ENCODE data around the gene DUSP21. TPM values are rescaled to one million over a fixed set of nuclear protein-coding genes. Genes with fewer than 3 reads are reported as not detected.
"Not testable (repeated sequence)": the region's sequence is repeated elsewhere in the genome, so short reads cannot be mapped to it uniquely, and the experiment has no call there.

The DUSP21 gene
- polyA plus RNA-seq, 1 of the 3 experiments (the other 2 are of a cell fraction) = not detected

DNA sequence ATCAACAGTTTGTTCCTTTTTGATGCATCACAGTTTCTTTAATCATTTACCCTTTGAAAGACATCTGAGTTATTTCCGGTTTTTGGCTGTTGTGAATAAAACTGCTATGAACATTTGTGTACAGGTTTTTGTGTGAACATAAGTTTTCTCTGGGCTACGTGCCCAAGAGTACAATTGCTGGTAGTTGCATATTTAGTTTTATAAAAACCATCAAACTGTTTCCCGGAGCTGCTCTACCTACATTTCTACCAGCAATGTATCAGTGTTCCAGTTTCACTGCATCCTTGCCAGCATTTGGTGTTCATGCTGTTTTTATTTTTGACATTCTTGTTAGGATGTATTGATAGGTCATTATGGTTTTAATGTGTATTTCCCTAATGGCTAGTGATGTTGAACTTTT, 46.4 kb downstream of the DUSP21 start:
- TF ChIP-seq, protein P1, sequence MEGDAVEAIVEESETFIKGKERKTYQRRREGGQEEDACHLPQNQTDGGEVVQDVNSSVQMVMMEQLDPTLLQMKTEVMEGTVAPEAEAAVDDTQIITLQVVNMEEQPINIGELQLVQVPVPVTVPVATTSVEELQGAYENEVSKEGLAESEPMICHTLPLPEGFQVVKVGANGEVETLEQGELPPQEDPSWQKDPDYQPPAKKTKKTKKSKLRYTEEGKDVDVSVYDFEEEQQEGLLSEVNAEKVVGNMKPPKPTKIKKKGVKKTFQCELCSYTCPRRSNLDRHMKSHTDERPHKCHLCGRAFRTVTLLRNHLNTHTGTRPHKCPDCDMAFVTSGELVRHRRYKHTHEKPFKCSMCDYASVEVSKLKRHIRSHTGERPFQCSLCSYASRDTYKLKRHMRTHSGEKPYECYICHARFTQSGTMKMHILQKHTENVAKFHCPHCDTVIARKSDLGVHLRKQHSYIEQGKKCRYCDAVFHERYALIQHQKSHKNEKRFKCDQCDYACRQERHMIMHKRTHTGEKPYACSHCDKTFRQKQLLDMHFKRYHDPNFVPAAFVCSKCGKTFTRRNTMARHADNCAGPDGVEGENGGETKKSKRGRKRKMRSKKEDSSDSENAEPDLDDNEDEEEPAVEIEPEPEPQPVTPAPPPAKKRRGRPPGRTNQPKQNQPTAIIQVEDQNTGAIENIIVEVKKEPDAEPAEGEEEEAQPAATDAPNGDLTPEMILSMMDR (IDR thresholded peaks at IDR 0.05) = no peak
- TF ChIP-seq, protein P2, sequence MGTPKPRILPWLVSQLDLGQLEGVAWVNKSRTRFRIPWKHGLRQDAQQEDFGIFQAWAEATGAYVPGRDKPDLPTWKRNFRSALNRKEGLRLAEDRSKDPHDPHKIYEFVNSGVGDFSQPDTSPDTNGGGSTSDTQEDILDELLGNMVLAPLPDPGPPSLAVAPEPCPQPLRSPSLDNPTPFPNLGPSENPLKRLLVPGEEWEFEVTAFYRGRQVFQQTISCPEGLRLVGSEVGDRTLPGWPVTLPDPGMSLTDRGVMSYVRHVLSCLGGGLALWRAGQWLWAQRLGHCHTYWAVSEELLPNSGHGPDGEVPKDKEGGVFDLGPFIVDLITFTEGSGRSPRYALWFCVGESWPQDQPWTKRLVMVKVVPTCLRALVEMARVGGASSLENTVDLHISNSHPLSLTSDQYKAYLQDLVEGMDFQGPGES (IDR thresholded peaks at IDR 0.05; ENCODE audit: low read depth, low read length) = no peak
- TF ChIP-seq FOSL2 (IDR thresholded peaks at IDR 0.05; ENCODE audit: borderline replicate concordance, low read depth) (no peak), YY1 (IDR thresholded peaks at IDR 0.05; ENCODE audit: low read depth) (no peak)
- CTCF ChIA-PET = no interaction called here

DNA sequence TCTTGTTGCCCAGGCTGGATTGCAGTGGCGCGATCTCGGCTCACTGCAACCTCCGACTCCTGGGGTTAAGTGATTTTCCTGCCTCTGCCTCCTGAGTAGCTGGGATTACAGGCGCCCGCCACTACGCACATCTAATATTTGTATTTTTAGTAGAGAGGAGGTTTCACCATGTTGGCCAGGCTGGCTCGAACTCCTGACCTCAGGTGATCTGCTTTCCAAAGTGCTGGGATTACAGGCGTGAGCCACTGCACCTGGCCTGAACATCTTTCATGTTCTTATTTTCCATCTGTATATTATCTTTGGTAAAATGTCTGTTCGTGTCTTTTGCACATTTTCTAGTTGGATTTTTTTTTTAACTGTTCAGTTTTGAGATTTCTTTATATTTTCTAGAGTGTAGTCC, 46.9 kb downstream of the DUSP21 start:
- POLR2A ChIA-PET; DNase-seq; H2AFZ ChIP-seq (ENCODE audit: low read depth); H3K27ac ChIP-seq (ENCODE audit: low read depth in 2 of 2, low read length in 1 of 2); H3K4me3 ChIP-seq (ENCODE audit: low read depth in 2 of 2, low read length in 1 of 2); H3K4me2 ChIP-seq; H3K4me1 ChIP-seq (ENCODE audit: control insufficient read depth in 1 of 2, insufficient read depth in 2 of 2, low read depth in 1 of 2, low read length in 1 of 2); H3K9ac ChIP-seq; H3K9me3 ChIP-seq; H3K9me2 ChIP-seq; CTCF ChIA-PET; H3K27me3 ChIP-seq (ENCODE audit: insufficient read depth): not testable (repeated sequence)
- peaks cover 20% of the 10 kb centered on the region for H3F3A ChIP-seq (replicated peaks; ENCODE audit: insufficient read depth)
- H3K79me2 ChIP-seq (ENCODE audit: insufficient read depth) = peaks cover 99% of the 10 kb centered on the region
- peaks cover 87% of the 10 kb centered on the region for H4K20me1 ChIP-seq (ENCODE audit: insufficient read depth)
- 97% methylated on average over 10 of the region's 10 CpGs for WGBS (ENCODE audit: low lambda C conversion rate)
- H3K36me3 ChIP-seq (replicated peaks in 1 of 2; ENCODE audit: control insufficient read depth in 1 of 2, insufficient read depth in 2 of 2, low read length in 1 of 2) = peaks cover 0 to 12% of the 10 kb centered on the region in 2 experiments

More for the DNA sequence above, 46.4 kb downstream of the DUSP21 start:
- Histone ChIP-seq H3K4me2 (no peak overlapping the region), H3K27me3 (ENCODE audit: insufficient read depth) (no peaks in the 10 kb centered on the region), H2AFZ (ENCODE audit: low read depth) (no peak overlapping the region), H3K4me3 (ENCODE audit: low read depth in 2 of 2, low read length in 1 of 2) (no peak overlapping the region), H3K9me3 (0 out of 2 replicates have a peak, but pooled peaks cover 2% of the 10 kb centered on the region), H3K9me2 (no peaks in the 10 kb centered on the region), H3K36me3 (replicated peaks in 1 of 2; ENCODE audit: control insufficient read depth in 1 of 2, insufficient read depth in 2 of 2, low read length in 1 of 2) (peaks cover 0 to 8% of the 10 kb centered on the region in 2 experiments), H3K4me1 (ENCODE audit: control insufficient read depth in 1 of 2, insufficient read depth in 2 of 2, low read depth in 1 of 2, low read length in 1 of 2) (no peaks in the 10 kb centered on the region), H3K9ac (no peak overlapping the region), H4K20me1 (ENCODE audit: insufficient read depth) (peaks cover 87% of the 10 kb centered on the region), H3F3A (replicated peaks; ENCODE audit: insufficient read depth) (peaks cover 20% of the 10 kb centered on the region), H3K27ac (ENCODE audit: low read depth in 2 of 2, low read length in 1 of 2) (no peak overlapping the region), H3K79me2 (ENCODE audit: insufficient read depth) (peaks cover 99% of the 10 kb centered on the region)
- no peak for DNase-seq
- POLR2A ChIA-PET = no interaction called here
- WGBS (ENCODE audit: low lambda C conversion rate) = 97% methylated on average over 3 of the region's 3 CpGs

DNA sequence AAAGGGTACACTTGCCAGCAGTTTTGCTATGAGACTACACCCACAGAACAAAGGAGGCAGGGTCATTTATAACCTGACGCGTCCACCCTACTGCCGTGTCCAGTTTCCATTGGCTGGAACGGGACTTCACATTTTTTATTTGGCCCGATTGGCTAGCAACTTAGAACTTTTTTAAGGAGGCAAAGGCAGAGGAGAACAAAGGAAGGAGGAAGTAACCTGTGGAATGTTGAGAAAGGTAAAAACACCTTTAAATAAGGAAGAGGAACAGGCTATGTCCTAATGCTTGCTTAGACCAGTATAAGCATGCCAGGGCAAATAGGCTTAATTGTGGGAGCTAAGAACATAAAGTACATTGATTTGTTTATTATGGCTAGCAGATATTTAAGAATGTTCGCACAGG, 47.8 kb downstream of the DUSP21 start:
- H3K27me3 ChIP-seq (ENCODE audit: insufficient read depth) = no peaks in the 10 kb centered on the region
- H3K9ac ChIP-seq = no peak overlapping the region
- CTCF ChIA-PET = no interaction called here
- H3K4me2 ChIP-seq = no peak overlapping the region
- TF ChIP-seq POLR2AphosphoS5 (IDR thresholded peaks at IDR 0.05; ENCODE audit: low read depth, low read length) = no peak
- TF ChIP-seq EZH2phosphoT487 (IDR thresholded peaks at IDR 0.05; ENCODE audit: borderline replicate concordance, low read depth) = no peak
- no peak for TF ChIP-seq SIN3A (IDR thresholded peaks at IDR 0.05; ENCODE audit: borderline replicate concordance, low read depth, low read length)
- TF ChIP-seq, protein P3, sequence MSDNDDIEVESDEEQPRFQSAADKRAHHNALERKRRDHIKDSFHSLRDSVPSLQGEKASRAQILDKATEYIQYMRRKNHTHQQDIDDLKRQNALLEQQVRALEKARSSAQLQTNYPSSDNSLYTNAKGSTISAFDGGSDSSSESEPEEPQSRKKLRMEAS (IDR thresholded peaks at IDR 0.05; ENCODE audit: low read depth) = no peak
- no peak for TF ChIP-seq TAF1 (IDR thresholded peaks at IDR 0.05; ENCODE audit: borderline replicate concordance, low read depth, low read length)
- no peak for TF ChIP-seq GATA2 (CRISPR knock-in tag; IDR thresholded peaks at IDR 0.05)
- no peak for TF ChIP-seq TCF12 (IDR thresholded peaks at IDR 0.05)
- no peak for TF ChIP-seq FOSL2 (IDR thresholded peaks at IDR 0.05; ENCODE audit: borderline replicate concordance, low read depth)
- no peak for TF ChIP-seq MEF2A (IDR thresholded peaks at IDR 0.05; ENCODE audit: borderline replicate concordance, low read depth)
- no peak for TF ChIP-seq RAD21 (IDR thresholded peaks at IDR 0.05; ENCODE audit: low read length)
- TF ChIP-seq JUND (IDR thresholded peaks at IDR 0.05) = no peak
- TF ChIP-seq NRF1 (IDR thresholded peaks at IDR 0.05; ENCODE audit: low read depth, low read length) = no peak
- TF ChIP-seq FOXM1 (IDR thresholded peaks at IDR 0.05; ENCODE audit: low read depth) = no peak
- TF ChIP-seq RCOR1 (IDR thresholded peaks at IDR 0.05; ENCODE audit: low read length) = no peak
- no peak for TF ChIP-seq MXI1 (IDR thresholded peaks at IDR 0.05; ENCODE audit: low read depth, low read length)
- no peak for TF ChIP-seq SMC3 (IDR thresholded peaks at IDR 0.05; ENCODE audit: low read depth, low read length)
- H4K20me1 ChIP-seq (ENCODE audit: insufficient read depth) = peaks cover 77% of the 10 kb centered on the region
- WGBS (ENCODE audit: low lambda C conversion rate) = 98% methylated on average over 6 of the region's 6 CpGs
- peaks cover 99% of the 10 kb centered on the region for H3K79me2 ChIP-seq (ENCODE audit: insufficient read depth)
- no peak overlapping the region for H2AFZ ChIP-seq (ENCODE audit: low read depth)
- H3K4me3 ChIP-seq (ENCODE audit: low read depth in 2 of 2, low read length in 1 of 2) = no peak overlapping the region
- H3K9me2 ChIP-seq = no peaks in the 10 kb centered on the region
- peaks cover 0 to 12% of the 10 kb centered on the region in 2 experiments for H3K36me3 ChIP-seq (replicated peaks in 1 of 2; ENCODE audit: control insufficient read depth in 1 of 2, insufficient read depth in 2 of 2, low read length in 1 of 2)
- no peak for DNase-seq
- peaks cover 10% of the 10 kb centered on the region; the same call in 1 of the 2 replicates for H3K9me3 ChIP-seq
- H3K4me1 ChIP-seq (ENCODE audit: control insufficient read depth in 1 of 2, insufficient read depth in 2 of 2, low read depth in 1 of 2, low read length in 1 of 2) = no peaks in the 10 kb centered on the region
- H3K27ac ChIP-seq (ENCODE audit: low read depth in 2 of 2, low read length in 1 of 2) = no peak overlapping the region
- peaks cover 20% of the 10 kb centered on the region for H3F3A ChIP-seq (replicated peaks; ENCODE audit: insufficient read depth)
- POLR2A ChIA-PET = no interaction called here

Measured in SK-N-SH (cell line).